ENCODE measurements around the gene SLC16A4.

The SLC16A4 gene

GRCh38 chr1:110350360-110350759 lies 40.5 kb downstream of the SLC16A4 start:
- Histone ChIP-seq H3K4me1 (ENCODE audit: control insufficient read depth, insufficient read depth, low read length) (peaks cover 26% of the 10 kb centered on the region), H3K27me3 (ENCODE audit: control insufficient read depth, insufficient read depth, low read length) (no peaks in the 10 kb centered on the region), H3K36me3 (ENCODE audit: insufficient read depth, low read length) (peaks cover 23% of the 10 kb centered on the region), H3K9ac (ENCODE audit: low read depth, low read length) (no peak overlapping the region), H3K4me2 (ENCODE audit: low read length) (no peak overlapping the region), H3K9me3 (replicated peaks; ENCODE audit: low read length) (no peaks in the 10 kb centered on the region), H3K4me3 (ENCODE audit: low read length) (no peak overlapping the region)

GRCh38 chr1:110348771-110349170 lies 42.1 kb downstream of the SLC16A4 start:
- H3K4me2 ChIP-seq (ENCODE audit: low read length): peak overlapping the region; percentile 40
- H3K4me1 ChIP-seq (ENCODE audit: control insufficient read depth, insufficient read depth, low read length): peaks cover 31% of the 10 kb centered on the region
- H3K4me3 ChIP-seq (ENCODE audit: low read length): no peak overlapping the region
- no peaks in the 10 kb centered on the region for H3K27me3 ChIP-seq (ENCODE audit: control insufficient read depth, insufficient read depth, low read length)
- peak overlapping the region; percentile 41 for H3K9ac ChIP-seq (ENCODE audit: low read depth, low read length)
- H3K9me3 ChIP-seq (replicated peaks; ENCODE audit: low read length): no peaks in the 10 kb centered on the region
- H3K36me3 ChIP-seq (ENCODE audit: insufficient read depth, low read length): peaks cover 29% of the 10 kb centered on the region

GRCh38 chr1:110348050-110348449 lies 42.8 kb downstream of the SLC16A4 start:
- H3K9ac ChIP-seq (ENCODE audit: low read depth, low read length): peak overlapping the region; percentile 41
- H3K4me3 ChIP-seq (ENCODE audit: low read length): no peak overlapping the region
- peak overlapping the region; percentile 40 for H3K4me2 ChIP-seq (ENCODE audit: low read length)
- H3K9me3 ChIP-seq (replicated peaks; ENCODE audit: low read length): no peaks in the 10 kb centered on the region
- no peaks in the 10 kb centered on the region for H3K27me3 ChIP-seq (ENCODE audit: control insufficient read depth, insufficient read depth, low read length)
- peaks cover 35% of the 10 kb centered on the region for H3K36me3 ChIP-seq (ENCODE audit: insufficient read depth, low read length)
- H3K4me1 ChIP-seq (ENCODE audit: control insufficient read depth, insufficient read depth, low read length): peaks cover 38% of the 10 kb centered on the region

- peak overlapping the region; percentile 40 for H3K4me2 ChIP-seq (ENCODE audit: low read length)
- H3K9me3 ChIP-seq (replicated peaks; ENCODE audit: low read length): no peaks in the 10 kb centered on the region
- peaks cover 43% of the 10 kb centered on the region for H3K4me1 ChIP-seq (ENCODE audit: control insufficient read depth, insufficient read depth, low read length)
- H3K27me3 ChIP-seq (ENCODE audit: control insufficient read depth, insufficient read depth, low read length): no peaks in the 10 kb centered on the region
- peaks cover 40% of the 10 kb centered on the region for H3K36me3 ChIP-seq (ENCODE audit: insufficient read depth, low read length)
- no peak overlapping the region for H3K4me3 ChIP-seq (ENCODE audit: low read length)
- H3K9ac ChIP-seq (ENCODE audit: low read depth, low read length): no peak overlapping the region
Measured at GRCh38 chr1:110347182-110347893, 43.5 kb downstream of the SLC16A4 start.

GRCh38 chr1:110346690-110347089 lies 44.1 kb downstream of the SLC16A4 start:
- no peak overlapping the region for H3K4me3 ChIP-seq (ENCODE audit: low read length)
- no peaks in the 10 kb centered on the region for H3K9me3 ChIP-seq (replicated peaks; ENCODE audit: low read length)
- no peaks in the 10 kb centered on the region for H3K27me3 ChIP-seq (ENCODE audit: control insufficient read depth, insufficient read depth, low read length)
- peaks cover 45% of the 10 kb centered on the region for H3K36me3 ChIP-seq (ENCODE audit: insufficient read depth, low read length)
- no peak overlapping the region for H3K9ac ChIP-seq (ENCODE audit: low read depth, low read length)
- H3K4me1 ChIP-seq (ENCODE audit: control insufficient read depth, insufficient read depth, low read length): peaks cover 48% of the 10 kb centered on the region
- peak overlapping the region; percentile 40 for H3K4me2 ChIP-seq (ENCODE audit: low read length)

- Histone ChIP-seq H3K27me3 (ENCODE audit: control insufficient read depth, insufficient read depth, low read length) (no peaks in the 10 kb centered on the region), H3K4me2 (ENCODE audit: low read length) (no peak overlapping the region), H3K9ac (ENCODE audit: low read depth, low read length) (no peak overlapping the region), H3K9me3 (replicated peaks; ENCODE audit: low read length) (no peaks in the 10 kb centered on the region), H3K4me3 (ENCODE audit: low read length) (no peak overlapping the region), H3K4me1 (ENCODE audit: control insufficient read depth, insufficient read depth, low read length) (peaks cover 61% of the 10 kb centered on the region), H3K36me3 (ENCODE audit: insufficient read depth, low read length) (peaks cover 54% of the 10 kb centered on the region)
Measured at GRCh38 chr1:110345480-110345879, 45.3 kb downstream of the SLC16A4 start.

- Histone ChIP-seq H3K9me3 (replicated peaks; ENCODE audit: low read length) (no peaks in the 10 kb centered on the region), H3K4me3 (ENCODE audit: low read length) (no peak overlapping the region), H3K4me1 (ENCODE audit: control insufficient read depth, insufficient read depth, low read length) (peaks cover 62% of the 10 kb centered on the region), H3K9ac (ENCODE audit: low read depth, low read length) (no peak overlapping the region), H3K36me3 (ENCODE audit: insufficient read depth, low read length) (peaks cover 49% of the 10 kb centered on the region), H3K27me3 (ENCODE audit: control insufficient read depth, insufficient read depth, low read length) (no peaks in the 10 kb centered on the region), H3K4me2 (ENCODE audit: low read length) (peak overlapping the region; percentile 95)
Measured at GRCh38 chr1:110344152-110344551, 46.7 kb downstream of the SLC16A4 start.

GRCh38 chr1:110343249-110343648 lies 47.6 kb downstream of the SLC16A4 start:
- H3K9ac ChIP-seq (ENCODE audit: low read depth, low read length): no peak overlapping the region
- no peaks in the 10 kb centered on the region for H3K27me3 ChIP-seq (ENCODE audit: control insufficient read depth, insufficient read depth, low read length)
- H3K4me2 ChIP-seq (ENCODE audit: low read length): peak overlapping the region; percentile 95
- H3K4me3 ChIP-seq (ENCODE audit: low read length): no peak overlapping the region
- peaks cover 49% of the 10 kb centered on the region for H3K36me3 ChIP-seq (ENCODE audit: insufficient read depth, low read length)
- peaks cover 53% of the 10 kb centered on the region for H3K4me1 ChIP-seq (ENCODE audit: control insufficient read depth, insufficient read depth, low read length)
- H3K9me3 ChIP-seq (replicated peaks; ENCODE audit: low read length): no peaks in the 10 kb centered on the region

GRCh38 chr1:110341872-110342331 lies 48.9 kb downstream of the SLC16A4 start:
- peaks cover 40% of the 10 kb centered on the region for H3K36me3 ChIP-seq (ENCODE audit: insufficient read depth, low read length)
- H3K4me3 ChIP-seq (ENCODE audit: low read length): peak overlapping the region; percentile 92
- H3K9ac ChIP-seq (ENCODE audit: low read depth, low read length): peak overlapping the region; percentile 31
- peaks cover 48% of the 10 kb centered on the region for H3K4me1 ChIP-seq (ENCODE audit: control insufficient read depth, insufficient read depth, low read length)
- H3K9me3 ChIP-seq (replicated peaks; ENCODE audit: low read length): no peaks in the 10 kb centered on the region
- no peaks in the 10 kb centered on the region for H3K27me3 ChIP-seq (ENCODE audit: control insufficient read depth, insufficient read depth, low read length)
- peak overlapping the region; percentile 95 for H3K4me2 ChIP-seq (ENCODE audit: low read length)

- peak overlapping the region; percentile 31 for H3K9ac ChIP-seq (ENCODE audit: low read depth, low read length)
- peaks cover 45% of the 10 kb centered on the region for H3K4me1 ChIP-seq (ENCODE audit: control insufficient read depth, insufficient read depth, low read length)
- peak overlapping the region; percentile 92 for H3K4me3 ChIP-seq (ENCODE audit: low read length)
- no peaks in the 10 kb centered on the region for H3K9me3 ChIP-seq (replicated peaks; ENCODE audit: low read length)
- peaks cover 34% of the 10 kb centered on the region for H3K36me3 ChIP-seq (ENCODE audit: insufficient read depth, low read length)
- no peaks in the 10 kb centered on the region for H3K27me3 ChIP-seq (ENCODE audit: control insufficient read depth, insufficient read depth, low read length)
- peak overlapping the region; percentile 95 for H3K4me2 ChIP-seq (ENCODE audit: low read length)
Measured at GRCh38 chr1:110341146-110341871, 49.5 kb downstream of the SLC16A4 start.

- Histone ChIP-seq H3K4me1 (ENCODE audit: control insufficient read depth, insufficient read depth, low read length) (peaks cover 45% of the 10 kb centered on the region), H3K27me3 (ENCODE audit: control insufficient read depth, insufficient read depth, low read length) (no peaks in the 10 kb centered on the region), H3K4me2 (ENCODE audit: low read length) (peak overlapping the region; percentile 95), H3K36me3 (ENCODE audit: insufficient read depth, low read length) (peaks cover 33% of the 10 kb centered on the region), H3K4me3 (ENCODE audit: low read length) (peak overlapping the region; percentile 92), H3K9ac (ENCODE audit: low read depth, low read length) (peak overlapping the region; percentile 94), H3K9me3 (replicated peaks; ENCODE audit: low read length) (no peaks in the 10 kb centered on the region)
Measured at GRCh38 chr1:110340207-110340468, 50.7 kb downstream of the SLC16A4 start.
